CD4-positive, alpha-beta T cell treated with Interleukin-6 at 100 ng/mL for 8 hours (primary cell): Measurements from ENCODE around the gene CD99.
"Not testable (repeated sequence)": the region's sequence is repeated elsewhere in the genome, so short reads cannot be mapped to it uniquely, and the experiment has no call there.

Experiments used
- DNase-seq: peaks from one replicate; pipeline ENCODE4 v3.0.0-alpha.2; 2020; ENCODE audit warnings: mixed read lengths, low spot score

Gene CD99

DNA sequence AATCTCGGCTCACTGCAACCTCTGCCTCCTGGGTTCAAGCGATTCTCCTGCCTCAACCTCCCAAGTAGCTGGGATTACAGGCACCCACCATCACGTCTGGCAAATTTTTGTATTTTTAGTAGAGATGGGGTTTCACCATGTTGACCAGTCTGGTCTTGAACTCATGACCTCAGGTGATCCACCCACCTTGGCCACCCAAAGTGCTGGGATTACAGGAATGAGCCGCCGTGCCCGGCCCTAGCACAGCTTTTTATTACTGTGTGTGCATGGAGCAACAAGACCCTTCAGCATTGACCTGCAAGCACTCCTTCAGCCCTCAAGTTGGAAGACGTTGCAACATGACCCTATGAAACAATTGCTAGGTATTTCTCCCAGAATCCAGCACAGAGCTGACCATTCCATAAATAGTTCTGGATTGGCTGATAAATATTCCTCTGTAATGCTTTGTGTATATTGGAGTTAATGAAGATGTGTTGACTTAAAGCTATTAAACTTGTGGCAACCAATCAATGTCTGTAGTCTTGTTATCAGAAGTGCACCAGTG lies 15.4 kb upstream of the CD99 start:
- not testable (repeated sequence) for DNase-seq

DNA sequence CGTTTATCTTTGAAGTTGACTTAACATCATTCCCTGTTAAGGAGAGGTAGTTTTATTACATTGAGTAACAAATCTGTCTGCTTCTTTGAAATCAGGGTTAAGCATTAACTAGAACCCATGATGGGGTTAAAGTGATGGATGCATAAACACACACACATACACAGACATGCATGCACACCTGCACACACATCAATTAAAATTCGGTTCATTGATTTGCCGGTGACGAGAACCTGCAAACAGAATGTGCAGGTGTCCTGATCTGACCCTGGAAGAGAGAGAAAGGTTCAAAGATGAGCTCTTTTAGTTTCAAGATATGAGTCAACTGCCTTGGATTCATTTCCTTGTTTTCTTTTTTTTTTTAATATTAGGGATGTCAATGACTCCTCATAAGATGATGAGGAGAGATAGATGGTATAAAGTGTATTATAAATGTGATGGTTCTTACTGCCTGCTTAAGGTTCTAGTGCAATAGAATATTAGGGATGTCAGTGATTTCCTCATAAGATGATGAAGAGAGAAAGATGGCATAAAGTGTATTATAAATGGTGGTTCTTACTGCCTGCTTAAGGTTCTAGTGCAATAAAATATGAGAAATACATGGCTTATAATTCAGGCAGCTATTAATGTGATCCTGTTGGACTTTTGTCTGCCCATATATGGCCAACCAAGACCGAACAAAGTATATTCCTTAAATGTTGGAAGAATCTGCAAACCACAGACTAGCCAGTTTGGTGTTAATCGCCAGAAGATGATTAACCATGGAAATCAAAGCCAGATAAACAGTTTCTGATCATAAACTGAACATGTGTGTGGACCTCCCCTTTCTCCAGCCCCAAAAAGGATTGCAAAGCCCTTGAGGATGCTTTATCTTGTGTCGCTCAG lies 14.1 kb upstream of the CD99 start:
- no peak for DNase-seq

DNA sequence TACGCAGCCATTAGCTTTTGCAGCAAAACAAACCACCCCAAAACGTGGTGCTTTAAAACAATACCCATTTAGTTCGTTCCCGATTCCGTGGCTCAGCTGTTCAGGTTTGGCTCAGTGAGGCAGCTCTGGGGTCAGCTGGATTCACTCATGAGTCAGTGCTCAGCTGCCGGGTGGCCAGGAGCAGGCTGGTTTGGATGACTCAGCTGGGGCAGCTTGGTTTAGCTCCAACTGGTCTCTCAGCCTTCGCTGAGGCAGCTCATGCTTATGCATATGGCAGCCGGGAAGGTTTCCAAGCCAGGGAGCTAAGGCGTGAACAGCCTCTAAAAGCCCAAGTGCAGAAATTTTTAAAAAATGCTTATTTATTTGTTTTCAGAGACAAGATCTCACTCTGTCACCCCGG lies 13.3 kb upstream of the CD99 start:
- DNase-seq = no peak

DNA sequence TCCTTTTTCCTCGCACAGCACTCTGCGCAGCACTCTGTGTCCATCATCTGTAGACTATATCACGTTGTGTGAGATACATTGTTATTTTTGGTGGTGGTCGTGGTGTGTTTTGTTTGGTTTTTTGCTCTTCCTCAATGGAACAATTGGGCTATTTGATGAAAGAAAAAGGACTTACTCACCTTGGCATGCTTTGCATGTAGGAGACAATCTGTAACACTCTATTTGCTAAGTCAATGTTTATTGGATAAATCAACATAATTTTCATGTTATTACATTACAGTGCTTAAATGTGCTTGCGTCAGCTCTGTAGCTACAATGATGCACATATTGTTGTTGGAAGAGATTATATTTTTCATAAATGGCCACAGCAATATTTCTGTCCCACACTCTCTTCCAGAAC lies 12.5 kb upstream of the CD99 start:
- DNase-seq = no peak

DNA sequence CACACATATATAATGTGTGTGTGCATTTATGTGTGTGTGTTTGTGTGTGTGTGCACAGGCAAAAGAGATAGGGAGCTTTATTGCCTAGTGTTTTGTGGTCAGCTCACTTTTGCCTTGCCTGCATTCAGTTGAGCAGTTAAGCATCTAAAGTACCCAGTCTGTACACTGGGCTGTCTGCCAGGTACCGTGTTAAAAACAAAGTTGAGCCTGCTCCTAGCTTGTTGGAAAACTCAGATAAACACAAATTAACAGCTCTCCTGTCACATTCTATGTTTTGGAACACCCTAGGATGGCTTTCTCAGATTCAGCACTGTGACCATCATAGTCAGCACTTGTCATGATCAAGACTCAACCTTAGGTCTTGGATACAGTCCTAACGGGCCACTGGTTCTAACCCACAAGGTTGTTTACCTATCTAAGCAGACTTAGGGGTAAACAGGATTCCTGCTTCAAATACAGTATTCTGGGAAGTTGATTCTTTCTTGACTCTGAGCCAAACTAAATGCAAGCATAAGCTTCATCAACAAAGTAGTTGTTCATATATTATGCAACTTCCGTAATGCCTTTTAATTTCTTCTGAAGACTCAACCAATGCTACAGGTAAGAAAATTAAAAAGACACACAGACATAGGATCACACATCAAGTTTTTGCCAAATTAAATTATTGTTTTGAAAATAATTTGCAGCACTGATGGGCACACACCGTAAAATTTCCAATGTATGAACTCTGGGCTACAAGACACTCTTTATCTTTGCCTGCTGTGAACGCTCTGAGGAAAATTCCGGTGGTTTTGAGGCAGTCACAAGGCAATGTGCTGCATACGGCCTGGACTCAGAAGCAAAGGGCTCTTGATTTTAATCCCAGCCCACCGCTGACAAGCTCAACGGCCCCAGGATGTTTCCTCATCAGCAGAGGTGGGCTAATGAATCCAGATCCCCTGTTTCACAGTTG lies 11.3 kb upstream of the CD99 start:
- no peak for DNase-seq

DNA sequence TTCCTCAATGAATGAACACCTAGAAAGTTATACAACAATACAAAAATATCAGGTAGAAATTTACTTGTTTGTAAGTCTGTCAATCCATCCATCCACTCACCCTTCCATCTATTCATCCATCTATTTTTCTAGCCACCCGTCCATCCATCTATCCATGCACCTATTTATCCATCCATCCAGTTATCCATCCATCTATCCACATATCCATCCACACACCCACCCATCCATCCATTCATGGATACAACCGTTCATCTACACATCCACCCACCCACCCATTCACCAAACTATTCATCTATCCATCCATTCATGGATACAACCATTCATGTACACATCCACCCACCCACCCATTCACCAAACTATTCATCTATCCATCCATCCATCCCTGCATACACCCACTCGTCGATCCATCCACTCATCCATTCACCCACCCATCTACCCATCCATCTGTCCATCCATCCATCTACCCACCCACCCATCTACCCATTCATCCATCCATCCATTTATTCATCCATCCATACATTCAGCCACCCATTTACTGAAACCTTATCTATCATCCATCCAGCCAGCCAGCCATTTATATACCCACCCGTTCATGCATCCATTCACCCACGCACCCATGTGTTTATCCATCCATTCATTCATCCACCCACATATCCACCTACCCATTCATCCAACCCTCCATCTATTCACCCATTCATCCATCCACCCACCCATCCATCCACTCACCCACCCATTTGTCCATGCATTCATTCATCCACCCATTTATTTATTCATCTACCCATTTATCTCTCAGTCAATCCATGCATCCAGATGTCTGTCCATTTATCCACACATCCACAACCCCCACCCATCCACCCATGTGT lies 10.4 kb upstream of the CD99 start:
- DNase-seq = no peak

DNA sequence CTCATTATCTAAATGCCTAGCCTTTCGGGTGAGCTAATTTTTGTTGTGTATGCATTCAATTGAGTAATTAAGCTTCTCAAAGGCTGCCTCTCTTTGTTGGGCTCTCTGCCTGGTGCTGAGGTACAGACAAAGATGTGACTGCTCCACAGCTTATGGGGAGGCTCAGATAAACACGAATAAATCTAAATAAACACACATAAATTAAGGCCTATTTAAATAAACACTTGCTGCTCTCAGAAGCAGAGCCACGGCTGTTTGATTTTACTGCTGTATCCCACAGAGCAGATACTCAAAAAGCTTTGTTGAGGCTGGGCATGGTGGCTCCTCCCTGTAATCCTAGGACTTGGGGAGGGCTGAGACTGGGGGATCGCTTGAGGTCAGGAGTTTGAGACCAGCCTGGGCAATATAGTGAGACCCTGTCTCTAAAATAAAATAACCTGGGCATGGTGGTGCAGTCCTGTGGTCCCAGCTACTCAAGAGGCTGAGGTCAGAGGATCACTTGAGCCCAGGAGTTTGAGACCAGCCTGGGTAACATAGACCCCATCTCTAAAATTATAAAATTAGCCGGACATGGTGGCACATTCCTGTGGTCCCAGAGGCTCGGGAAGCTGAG lies 8.4 kb upstream of the CD99 start:
- DNase-seq = no peak

DNA sequence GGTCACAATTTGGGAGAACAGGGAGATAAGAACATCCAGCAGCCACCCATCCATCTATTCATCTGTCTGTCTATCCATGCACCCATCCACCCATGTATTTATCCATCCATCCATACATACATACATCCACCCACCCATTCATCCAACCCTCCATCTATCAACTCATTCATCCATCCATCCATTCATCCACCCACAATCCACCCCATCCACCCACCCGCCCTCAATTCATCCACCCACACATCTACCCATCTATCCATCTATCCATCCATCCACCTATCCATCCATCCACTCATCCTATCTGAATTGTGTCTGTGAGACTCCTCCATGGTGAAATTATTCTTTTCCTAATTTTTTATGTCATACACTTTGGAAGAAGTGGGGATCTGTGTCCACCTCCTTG lies 6.8 kb upstream of the CD99 start:
- DNase-seq = no peak

DNA sequence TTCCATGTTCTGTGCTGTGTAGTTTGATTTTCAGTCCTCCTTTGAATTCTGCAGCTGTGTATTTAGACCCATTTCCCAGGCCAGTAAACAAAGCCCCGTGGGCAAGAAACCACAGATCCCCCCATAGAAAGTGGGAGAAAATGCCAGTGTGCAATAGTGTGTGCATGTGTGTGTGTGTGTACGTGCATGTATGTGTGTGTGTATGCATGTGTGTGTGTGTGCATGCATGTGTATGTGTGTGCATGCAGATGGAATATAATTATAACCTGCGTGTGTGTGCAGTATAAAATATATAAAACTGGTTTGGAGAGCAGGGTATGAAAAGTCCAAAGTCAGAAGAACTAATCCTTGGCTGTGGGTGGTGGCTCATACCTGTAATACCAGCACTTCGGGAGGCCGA lies 5.2 kb upstream of the CD99 start:
- DNase-seq = no peak

DNA sequence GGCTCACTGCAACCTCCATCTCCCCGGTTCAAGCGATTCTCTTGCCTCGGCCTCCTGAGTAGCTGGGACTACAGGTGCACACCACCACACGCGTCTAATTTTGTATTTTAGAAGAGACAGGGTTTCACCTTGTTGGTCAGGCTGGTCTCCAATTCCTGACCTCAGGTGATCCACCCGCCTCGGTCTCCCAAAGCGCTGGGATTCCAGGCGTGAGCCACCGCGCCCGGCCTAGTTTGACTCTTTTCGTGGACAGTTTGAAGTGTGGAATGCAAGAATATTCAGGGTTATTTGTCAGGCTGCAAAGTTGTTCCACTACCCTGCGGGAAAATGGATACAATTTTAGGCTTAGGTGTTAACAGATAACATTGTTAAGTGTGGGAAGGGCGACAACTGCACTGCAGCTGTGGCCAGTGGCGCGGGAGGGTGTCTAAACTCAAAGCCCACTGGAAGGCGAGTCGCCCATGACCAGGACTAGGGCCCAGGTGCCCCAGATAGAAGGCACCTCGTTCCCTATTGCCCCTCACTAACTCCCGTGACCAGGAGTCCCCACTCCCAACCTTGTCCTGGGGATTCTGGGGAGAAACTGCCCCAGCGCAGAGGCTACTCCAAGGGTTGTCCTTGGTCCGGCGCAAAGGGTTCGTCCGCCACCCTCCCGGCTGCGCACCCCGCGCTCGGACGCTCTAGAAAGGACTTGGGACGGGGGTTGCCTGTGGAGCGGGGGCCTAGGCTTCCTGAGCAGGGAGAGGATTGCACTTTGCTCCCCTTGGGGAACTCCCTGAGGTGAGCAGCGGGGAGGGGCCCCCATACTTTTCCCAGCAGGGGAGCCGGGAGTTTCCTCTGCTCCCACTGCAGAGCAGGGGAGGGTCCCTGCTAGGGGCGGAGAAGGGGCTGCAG lies 1.1 kb upstream of the CD99 start:
- no peak for DNase-seq

DNA sequence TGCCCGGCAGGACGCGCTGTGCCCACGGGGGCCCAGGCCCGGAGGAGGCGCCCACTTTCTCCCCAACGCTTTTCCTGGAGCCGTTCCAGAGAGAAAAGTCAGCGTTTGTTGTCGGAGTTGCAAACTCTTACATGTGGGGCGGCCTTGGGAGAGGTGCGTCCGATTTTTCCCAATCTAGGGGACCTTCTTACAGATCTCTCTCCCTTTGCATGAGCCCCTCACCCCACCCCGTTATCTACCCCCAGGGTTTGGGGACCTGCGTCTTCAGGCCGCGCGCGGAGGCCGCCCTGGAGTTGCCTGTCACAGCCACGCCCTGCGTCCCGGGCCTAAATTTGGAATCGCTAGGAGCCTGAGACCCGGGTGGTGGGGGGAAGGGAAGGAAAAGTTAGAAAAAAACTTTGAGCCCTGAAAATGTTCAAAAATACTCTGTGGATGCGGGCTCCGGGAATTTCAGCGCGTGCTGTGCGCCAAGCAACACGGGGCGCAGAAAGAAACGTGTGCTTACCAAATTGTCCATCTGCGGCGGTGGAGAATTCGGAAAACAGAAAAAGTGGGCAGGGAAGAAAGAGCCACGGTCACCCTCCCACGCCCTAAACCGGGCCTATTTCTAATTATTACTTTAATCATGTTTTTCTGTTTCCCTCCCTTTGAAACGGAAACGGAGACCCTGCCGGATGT lies 587 bp downstream of the CD99 start:
- no peak for DNase-seq

DNA sequence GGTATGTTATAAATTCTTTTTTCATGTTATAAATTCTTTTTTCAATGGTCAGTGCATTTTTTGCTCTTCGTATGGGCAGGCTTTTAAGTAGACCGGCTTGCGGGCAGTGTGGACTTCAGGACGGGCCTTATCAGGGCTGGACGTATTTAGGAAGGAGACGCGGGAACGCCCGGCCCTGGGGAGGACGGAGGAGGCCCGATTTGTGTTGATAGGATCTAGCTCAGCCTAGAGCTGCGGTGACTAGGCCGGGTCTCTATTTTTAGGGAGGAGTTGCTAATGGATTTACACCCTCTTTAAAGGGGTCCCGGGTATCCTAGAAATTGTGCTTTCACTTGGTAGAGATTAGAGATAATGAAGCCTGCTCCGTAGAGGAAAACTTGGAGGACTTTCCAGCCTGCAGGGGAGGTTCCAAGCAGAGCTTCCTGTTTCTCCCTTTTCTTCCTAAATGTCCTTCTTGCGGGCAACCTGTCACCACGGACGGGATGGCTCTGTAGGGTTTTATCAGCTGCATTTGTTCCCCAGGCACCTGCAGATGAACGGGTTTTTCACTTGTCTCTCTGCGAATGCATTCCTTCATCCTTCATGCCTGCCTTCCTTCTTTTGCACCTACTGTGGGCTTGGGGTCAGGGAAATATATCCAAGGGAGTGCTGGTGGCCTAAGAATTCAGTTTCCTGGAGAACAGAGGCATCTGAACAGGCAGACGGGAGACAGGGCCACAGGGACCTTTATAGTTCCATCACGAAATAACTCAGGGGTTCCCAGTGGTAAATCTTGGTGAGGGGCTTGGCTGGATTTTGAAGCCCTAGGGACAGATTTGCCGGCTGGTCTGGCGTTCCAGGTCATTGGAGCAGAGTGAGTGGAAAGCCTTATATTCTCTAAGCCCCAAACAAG lies 1.4 kb downstream of the CD99 start:
- DNase-seq = no peak

DNA sequence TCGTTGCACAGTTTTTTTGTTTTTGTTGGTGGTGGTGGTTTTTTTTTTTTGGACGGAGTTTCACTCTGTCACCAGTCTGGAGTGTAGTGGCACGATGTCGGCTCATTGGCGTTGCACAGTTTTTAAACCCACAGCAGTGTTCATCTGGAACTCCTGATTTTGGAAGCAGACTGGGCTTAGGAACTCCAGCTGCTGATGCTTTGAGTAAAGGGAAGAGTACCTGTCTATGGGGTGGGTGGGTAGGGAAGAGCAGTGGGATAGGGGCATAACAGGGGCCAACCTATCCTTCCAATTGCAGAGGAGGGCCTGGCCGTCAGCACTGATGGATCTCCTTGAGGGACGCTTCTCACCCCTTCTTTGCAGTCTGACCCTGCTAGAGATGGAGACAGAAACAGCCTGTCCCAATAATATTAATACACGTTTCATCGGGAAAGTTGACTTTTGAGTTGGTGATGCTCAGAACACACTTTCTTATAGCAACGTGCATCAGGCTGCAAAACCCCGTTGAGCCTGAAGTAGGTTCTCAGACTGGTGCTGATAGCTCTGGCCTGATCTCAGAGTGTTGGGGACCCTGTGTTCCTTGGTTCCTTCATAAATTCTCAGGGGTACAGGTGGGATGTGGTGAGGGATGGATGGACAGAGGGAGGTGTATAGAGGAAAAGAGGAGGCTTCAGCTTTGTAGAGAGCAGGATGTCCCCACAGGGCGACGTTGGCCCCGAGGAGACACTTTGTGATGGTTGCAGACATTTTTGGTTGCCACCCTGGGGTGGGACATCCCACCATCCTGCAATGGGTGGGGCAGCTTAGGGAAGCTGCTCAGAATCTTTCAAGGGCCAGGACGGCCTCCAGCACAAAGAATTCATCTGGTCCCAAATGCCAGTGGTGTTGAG lies 2.3 kb downstream of the CD99 start:
- no peak for DNase-seq

DNA sequence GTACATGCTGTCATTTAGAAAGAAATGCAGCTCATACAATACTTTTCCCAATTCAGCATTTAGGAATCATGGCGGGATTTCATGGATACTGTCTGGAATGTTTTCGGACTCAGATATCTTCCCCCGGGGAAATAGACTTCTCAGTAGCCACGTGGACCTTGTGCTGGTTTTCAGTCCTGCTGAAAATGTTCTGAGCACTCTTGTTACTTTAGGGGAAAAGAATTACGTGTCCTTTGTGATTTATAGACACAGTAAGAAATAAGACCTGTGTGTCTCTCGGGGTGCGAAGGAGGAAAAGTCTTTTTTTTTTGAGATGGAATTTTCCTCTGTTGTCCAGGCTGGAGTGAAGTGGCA lies 3.8 kb downstream of the CD99 start:
- no peak for DNase-seq

DNA sequence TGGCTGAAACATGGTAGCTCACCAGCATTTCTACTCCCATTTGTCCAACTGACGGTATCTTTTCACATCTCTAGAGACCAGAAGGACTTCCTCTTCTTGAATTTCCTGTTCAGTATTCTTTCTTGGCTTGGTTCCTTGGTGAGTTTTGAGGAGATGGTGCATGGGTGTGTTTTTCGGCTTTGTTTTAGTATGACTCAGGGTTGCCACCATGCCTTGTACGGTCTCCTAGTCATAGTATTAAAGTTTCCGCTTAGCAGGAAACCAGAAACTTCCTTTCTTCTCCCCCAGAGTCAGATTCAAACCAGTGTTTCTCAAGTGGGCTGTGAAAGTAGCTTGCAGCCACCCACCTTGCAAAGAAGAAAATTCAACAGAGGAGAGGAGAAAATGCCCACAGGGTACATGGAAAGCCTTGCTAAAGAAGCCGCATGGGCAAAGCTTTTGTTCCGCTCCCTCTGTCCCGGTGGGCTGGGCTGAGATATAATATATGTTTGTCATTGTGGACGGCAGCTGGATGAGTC lies 5.7 kb downstream of the CD99 start:
- DNase-seq = peak; percentile 69

DNA sequence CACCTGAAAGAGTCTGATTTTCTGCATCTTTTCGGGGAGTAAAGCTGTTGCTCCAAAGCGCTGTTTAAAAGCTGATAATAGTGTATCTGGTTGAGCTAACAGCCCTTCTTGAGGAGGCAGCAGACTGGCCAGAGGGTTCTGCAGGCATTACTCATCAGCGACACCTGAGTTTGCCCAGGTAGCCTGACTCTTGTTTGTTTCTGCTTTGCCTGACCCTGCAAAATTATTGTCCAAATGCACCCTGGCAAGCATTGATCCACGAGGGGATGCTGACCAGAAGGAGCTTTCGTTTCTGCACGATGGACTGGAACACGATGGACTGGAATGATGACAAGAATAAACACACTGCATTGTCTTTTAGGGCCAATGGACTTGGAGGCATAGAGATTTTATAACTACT lies 6.2 kb downstream of the CD99 start:
- DNase-seq = no peak

DNA sequence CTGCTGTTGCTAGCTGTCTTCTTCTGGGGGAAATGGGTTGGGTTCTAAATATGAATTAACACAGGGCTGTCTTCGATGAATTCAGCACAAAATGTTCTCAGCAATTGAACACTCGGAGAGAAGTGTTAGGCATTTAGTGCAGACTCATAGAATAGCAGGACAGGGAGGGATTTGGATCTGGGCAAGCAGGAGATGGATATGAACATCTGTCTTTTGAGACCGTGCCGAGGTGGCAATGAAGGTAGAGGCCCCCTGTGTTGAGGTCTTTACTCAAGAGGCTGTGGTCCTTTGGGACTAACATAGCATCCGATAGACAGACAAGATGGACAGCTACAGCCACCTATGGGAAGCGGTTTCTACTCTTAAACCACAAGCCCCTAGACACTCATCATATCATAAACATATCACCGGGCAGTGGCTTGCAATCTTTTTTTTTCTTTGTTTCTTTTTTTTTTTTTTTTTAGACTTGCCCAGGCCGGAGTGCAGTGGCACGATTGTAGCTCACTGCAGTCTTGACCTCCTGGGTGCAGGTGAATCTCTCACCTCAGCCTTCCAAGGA lies 6.7 kb downstream of the CD99 start:
- DNase-seq = no peak
